ENCODE measurements around the gene NCEH1. TPM values are rescaled to one million over a fixed set of nuclear protein-coding genes. Genes with fewer than 3 reads are reported as not detected.

Gene NCEH1
- total and polyA plus RNA-seq, 2 experiments from 2014 or later: 4.7 to 10.5 TPM

- H2AFZ ChIP-seq: no peak overlapping the region
- H3K27ac ChIP-seq: no peak overlapping the region
- no peaks in the 10 kb centered on the region for H3K27me3 ChIP-seq
- H3K9me2 ChIP-seq (replicated peaks; ENCODE audit: insufficient read depth): no peaks in the 10 kb centered on the region
- no peak overlapping the region for H3K4me3 ChIP-seq
- no peaks in the 10 kb centered on the region for H4K20me1 ChIP-seq (ENCODE audit: insufficient read depth, poor library complexity, severe bottlenecking)
- no peak overlapping the region for H3K4me2 ChIP-seq
- H3K9me3 ChIP-seq (ENCODE audit: low read depth): no peaks in the 10 kb centered on the region
- no peaks in the 10 kb centered on the region for H3K4me1 ChIP-seq (ENCODE audit: insufficient read depth)
- no peak for TF ChIP-seq CTCF (IDR thresholded peaks at IDR 0.05; ENCODE audit: poor library complexity)
- no peak for DNase-seq (ENCODE audit: low spot score)
- 95% methylated on average over 7 of the region's 7 CpGs for WGBS (ENCODE audit: low lambda C conversion rate, missing lambda C conversion rate)
- H3K36me3 ChIP-seq (replicated peaks; ENCODE audit: insufficient read depth, low read depth): no peaks in the 10 kb centered on the region
- H3K79me2 ChIP-seq: no peaks in the 10 kb centered on the region
These were observed 96.3 kb downstream of the NCEH1 start for GRCh38 chr3:172614340-172615274.

- 88% methylated on average over 2 of the region's 2 CpGs for WGBS (ENCODE audit: low lambda C conversion rate, missing lambda C conversion rate)
- Histone ChIP-seq H3K4me3 (no peak overlapping the region), H3K36me3 (replicated peaks; ENCODE audit: insufficient read depth, low read depth) (no peaks in the 10 kb centered on the region), H3K4me2 (no peak overlapping the region), H4K20me1 (ENCODE audit: insufficient read depth, poor library complexity, severe bottlenecking) (no peaks in the 10 kb centered on the region), H3K27ac (no peak overlapping the region), H3K27me3 (no peaks in the 10 kb centered on the region), H2AFZ (no peak overlapping the region), H3K9me2 (replicated peaks; ENCODE audit: insufficient read depth) (no peaks in the 10 kb centered on the region), H3K4me1 (ENCODE audit: insufficient read depth) (no peaks in the 10 kb centered on the region), H3K79me2 (no peaks in the 10 kb centered on the region), H3K9me3 (ENCODE audit: low read depth) (no peaks in the 10 kb centered on the region)
- TF ChIP-seq CTCF (IDR thresholded peaks at IDR 0.05; ENCODE audit: poor library complexity): no peak
- no peak for TF ChIP-seq EZH2 (IDR thresholded peaks at IDR 0.05; ENCODE audit: borderline replicate concordance)
- no peak for TF ChIP-seq EZH2phosphoT487 (IDR thresholded peaks at IDR 0.05; ENCODE audit: low read depth, severe bottlenecking, unreplicated experiment)
- no peak for DNase-seq (ENCODE audit: low spot score)
These were observed 97.0 kb downstream of the NCEH1 start for GRCh38 chr3:172613845-172614244.

GRCh38 chr3:172612871-172613678, 97.8 kb downstream of the NCEH1 start:
- no peak overlapping the region for H3K27ac ChIP-seq
- no peaks in the 10 kb centered on the region for H3K4me1 ChIP-seq (ENCODE audit: insufficient read depth)
- TF ChIP-seq CTCF (IDR thresholded peaks at IDR 0.05; ENCODE audit: poor library complexity) (no peak), EZH2 (IDR thresholded peaks at IDR 0.05; ENCODE audit: borderline replicate concordance) (no peak)
- no peak overlapping the region for H3K4me3 ChIP-seq
- H3K9me2 ChIP-seq (replicated peaks; ENCODE audit: insufficient read depth): no peaks in the 10 kb centered on the region
- H3K36me3 ChIP-seq (replicated peaks; ENCODE audit: insufficient read depth, low read depth): no peaks in the 10 kb centered on the region
- no peak for DNase-seq (ENCODE audit: low spot score)
- WGBS (ENCODE audit: low lambda C conversion rate, missing lambda C conversion rate): 95% methylated on average over 6 of the region's 6 CpGs
- H3K4me2 ChIP-seq: no peak overlapping the region
- no peaks in the 10 kb centered on the region for H3K79me2 ChIP-seq
- no peaks in the 10 kb centered on the region for H4K20me1 ChIP-seq (ENCODE audit: insufficient read depth, poor library complexity, severe bottlenecking)
- H2AFZ ChIP-seq: no peak overlapping the region
- no peaks in the 10 kb centered on the region for H3K9me3 ChIP-seq (ENCODE audit: low read depth)
- H3K27me3 ChIP-seq: no peaks in the 10 kb centered on the region
